B cell (primary cell): ENCODE data around the gene SIK3. TPM values are rescaled to one million over a fixed set of nuclear protein-coding genes. Genes with fewer than 3 reads are reported as not detected.

Source experiments
- ATAC-seq: fragments of 200-7000 bp; cut with Tn5 transposase; one replicate; pipeline ENCODE4 v1.10.0; 2021; ENCODE audit warnings: low read depth, mild to moderate bottlenecking, moderate number of reproducible peaks, moderate library complexity
- CTCF ChIA-PET: fragments of 350-600 bp; sonication (Branson Sonifier 250); formaldehyde crosslinking; loops from one replicate; lab custom pipeline; 2021; ENCODE audit warnings: antibody characterized with exemption, inconsistent platforms; lab: Charles Lee
- POLR2A ChIA-PET: fragments of 350-600 bp; sonication (Branson Sonifier 250); formaldehyde crosslinking; loops from one replicate; lab custom pipeline; 2021; ENCODE audit warnings: antibody characterized with exemption; lab: Charles Lee
- DNase-seq: peaks from one replicate; pipeline ENCODE4 v3.0.0; 2013
- H2AFZ ChIP-seq: 2 replicates; pipeline ENCODE4 v1.6.1; 2012; ENCODE audit warnings: mild to moderate bottlenecking, low read depth, low read length; ENCODE audit not compliant: insufficient read depth, poor library complexity, severe bottlenecking
- H3K27ac ChIP-seq, 2 donors: 1 replicate in 1 of 2; 2 replicates in 1 of 2; pipeline ENCODE4 v1.5.1; 2012 to 2013; ENCODE audit warnings: low read length in 2 of 2, mild to moderate bottlenecking in 2 of 2, moderate library complexity in 1 of 2
- H3K27me3 ChIP-seq, 4 experiments: fragments of 200-600 bp in 1 of 4; sonication (generic) in 1 of 4; replicated peaks in 1 of 4; 1 replicate in 2 of 4; 2 replicates in 2 of 4; pipeline versions ENCODE4 v1.6.1 to v1.7.0; 2013 to 2016; ENCODE audit warnings: low read length in 3 of 4, mild to moderate bottlenecking in 2 of 4, mixed read lengths in 1 of 4, moderate library complexity in 1 of 4; ENCODE audit not compliant: insufficient read depth in 4 of 4, control insufficient read depth in 3 of 4; ENCODE audit errors: control extremely low read depth in 1 of 4
- H3K36me3 ChIP-seq, 2 experiments: replicated peaks in 1 of 2; 1 replicate in 1 of 2; 2 replicates in 1 of 2; pipeline versions ENCODE4 v1.6.1 to v1.7.1; 2013; ENCODE audit warnings: low read length in 1 of 2; ENCODE audit not compliant: insufficient read depth in 2 of 2, control insufficient read depth in 1 of 2; ENCODE audit errors: control extremely low read depth in 1 of 2, extremely low read depth in 1 of 2
- H3K4me1 ChIP-seq, 2 donors: fragments of 200-600 bp in 1 of 2; sonication (generic) in 1 of 2; 1 replicate in 1 of 2; 2 replicates in 1 of 2; pipeline versions ENCODE4 v1.5.1 to v1.6.1; 2013 to 2017; ENCODE audit warnings: low read length in 2 of 2; ENCODE audit not compliant: control insufficient read depth in 2 of 2, insufficient read depth in 2 of 2
- H3K4me2 ChIP-seq: replicated peaks from 2 replicates; pipeline ENCODE3; 2012; ENCODE audit warnings: mild to moderate bottlenecking, low read depth, low read length; ENCODE audit not compliant: poor library complexity, severe bottlenecking
- H3K4me3 ChIP-seq, 5 experiments: fragments of 200-600 bp in 1 of 5; sonication (generic) in 1 of 5; 1 replicate in 3 of 5; 2 replicates in 2 of 5; pipeline versions ENCODE4 v1.5.1 to v1.7.0; 2011 to 2016; ENCODE audit warnings: low read length in 4 of 5, mild to moderate bottlenecking in 4 of 5, low read depth in 2 of 5, control low read depth in 1 of 5, moderate library complexity in 1 of 5; ENCODE audit not compliant: insufficient read depth in 1 of 5; ENCODE audit errors: control extremely low read depth in 1 of 5, extremely low read depth in 1 of 5
- H3K79me2 ChIP-seq: fragments of 200-600 bp; sonication (generic); one replicate; pipeline ENCODE4 v1.6.0; 2016; ENCODE audit warnings: low read length; ENCODE audit not compliant: control insufficient read depth, insufficient read depth
- H3K9ac ChIP-seq: fragments of 200-600 bp; sonication (generic); 2 replicates; pipeline ENCODE4 v1.6.1; 2017; ENCODE audit warnings: mild to moderate bottlenecking, low read length, moderate library complexity
- H3K9me3 ChIP-seq, 3 donors: one replicate each; pipeline versions ENCODE4 v1.6.1 to v1.7.1; 2013; ENCODE audit warnings: low read length in 2 of 3; ENCODE audit not compliant: control insufficient read depth in 2 of 3, insufficient read depth in 1 of 3; ENCODE audit errors: control extremely low read depth in 1 of 3
- H4K20me1 ChIP-seq: 2 replicates; pipeline ENCODE4 v1.6.0; 2012; ENCODE audit warnings: mild to moderate bottlenecking, low read length; ENCODE audit not compliant: insufficient read depth, control insufficient read depth, poor library complexity, severe bottlenecking
- H3K27ac Mint-ChIP-seq: one replicate; pipeline ENCODE4 v1.8.0; 2021; ENCODE audit warnings: mixed read lengths
- H3K27me3 Mint-ChIP-seq: one replicate; pipeline ENCODE4 v1.8.0; 2021; ENCODE audit warnings: mixed read lengths
- H3K4me1 Mint-ChIP-seq: one replicate; pipeline ENCODE4 v1.8.0; 2021; ENCODE audit warnings: mixed read lengths
- H3K4me3 Mint-ChIP-seq: one replicate; pipeline ENCODE4 v1.8.0; 2021; ENCODE audit warnings: mixed read lengths
- H3K9me3 Mint-ChIP-seq: one replicate; pipeline ENCODE4 v1.8.0; 2022; ENCODE audit warnings: mixed read lengths; ENCODE audit not compliant: insufficient read depth
- CTCF ChIP-seq: fragments of 200-600 bp; IDR thresholded peaks from one replicate; pipeline ENCODE4 v1.8.0; 2022; ENCODE audit warnings: antibody characterized with exemption, mild to moderate bottlenecking
- EZH2 ChIP-seq: IDR thresholded peaks from 2 replicates; pipeline ENCODE4 v1.6.1; 2012; ENCODE audit warnings: borderline replicate concordance, low read depth, mild to moderate bottlenecking, moderate library complexity, low read length; ENCODE audit not compliant: insufficient read depth, poor library complexity, severe bottlenecking
- WGBS: methylation state at CpG from one replicate; pipeline ENCODE4 v1.1.5; 2013; ENCODE audit warnings: missing lambda C conversion rate; ENCODE audit not compliant: insufficient coverage; 5-methylcytosine and 5-hydroxymethylcytosine counted together
- intact Hi-C: fragments of 100-400 bp; cut with micrococcal nuclease; formaldehyde crosslinking; loops from one replicate; pipeline ENCODE4 v1.10.0; 2022
- polyA plus RNA-seq: library from polyadenylated mRNA; depleted of rRNA; stranded (reverse); fragments of >200 nt; gene quantifications from 2 replicates; pipeline ENCODE4 v1.2.3, GENCODE V29; 2012
- total RNA-seq, 2 donors: library from RNA; stranded (reverse); fragments of 120-200 nt in 1 of 2; gene quantifications; 1 replicate in 1 of 2; 2 replicates in 1 of 2; pipeline versions ENCODE4 v1.2.3 to v1.2.4, GENCODE V29; 2013 to 2022

SIK3 gene
- total and polyA plus RNA-seq, 2 donors (not counting 1 experiment from before 2014, with no cell fraction given), result 36.5 to 180 TPM

- Histone ChIP-seq H3K9ac (no peak overlapping the region), H3K4me2 (no peak overlapping the region), H2AFZ (no peak overlapping the region), H3K36me3 (peaks cover 12 to 48% of the 10 kb centered on the region in 2 experiments), H3K9me3 (no peaks in the 10 kb centered on the region), H3K27ac (no peak overlapping the region), H3K4me1 (no peaks in the 10 kb centered on the region), H3K27me3 (no peaks in the 10 kb centered on the region), H3K79me2 (peaks cover 8% of the 10 kb centered on the region), H3K4me3 (no peak overlapping the region), H4K20me1 (no peaks in the 10 kb centered on the region)
- H3K27me3 Mint-ChIP-seq, result no peaks in the 10 kb centered on the region
- H3K27ac Mint-ChIP-seq, result no peak overlapping the region
- ChIA-PET CTCF (interaction anchor here (1.1 to 6.9 kb wide), 4 partner anchors 11 to 229 kb away, joined by 3 to 59 read pairs (median 12); partner anchors contain the start of genes APOA5 and SIK3), POLR2A (no interaction called here)
- no peak for ATAC-seq
- no peak overlapping the region for H3K4me3 Mint-ChIP-seq
- H3K4me1 Mint-ChIP-seq, result peaks cover 10% of the 10 kb centered on the region
- no peak for DNase-seq
- intact Hi-C loops, result loop anchor here (10.0 kb wide), 1 partner anchor 82 kb away; the partner anchor contains the start of gene APOA5
- 96% methylated on average over 8 of the region's 8 CpGs for WGBS
- TF ChIP-seq CTCF (no peak), EZH2 (no peak)
- H3K9me3 Mint-ChIP-seq, result no peaks in the 10 kb centered on the region
These were observed 221.6 kb downstream of the SIK3 start for GRCh38 chr11:116876656-116877055.

GRCh38 chr11:116875194-116875593, 223.0 kb downstream of the SIK3 start:
- Histone ChIP-seq H3K36me3 (peaks cover 13 to 62% of the 10 kb centered on the region in 2 experiments), H3K4me2 (no peak overlapping the region), H4K20me1 (no peaks in the 10 kb centered on the region), H3K9me3 (no peaks in the 10 kb centered on the region), H3K4me3 (no peak overlapping the region), H3K4me1 (no peaks in the 10 kb centered on the region), H3K27me3 (no peaks in the 10 kb centered on the region), H2AFZ (no peak overlapping the region), H3K27ac (no peak overlapping the region), H3K9ac (no peak overlapping the region), H3K79me2 (peaks cover 8% of the 10 kb centered on the region)
- DNase-seq (no peak), ATAC-seq (no peak)
- Mint-ChIP-seq H3K4me1 (peaks cover 6% of the 10 kb centered on the region), H3K27me3 (no peaks in the 10 kb centered on the region), H3K27ac (peak overlapping the region; percentile 8), H3K9me3 (no peaks in the 10 kb centered on the region), H3K4me3 (no peak overlapping the region)
- TF ChIP-seq CTCF (no peak), EZH2 (no peak)
- POLR2A ChIA-PET, result no interaction called here
- WGBS, result 100% methylated on average over 3 of the region's 7 CpGs
- intact Hi-C loops, result loop anchor here (10.0 kb wide), 1 partner anchor 80 kb away; the partner anchor contains the start of gene APOA5
- CTCF ChIA-PET, result interaction anchor here (2.7 kb wide), 1 partner anchor 230 kb away, joined by 19 read pairs; no protein-coding TSS in a partner anchor
